T-helper 2 cell treated with Interferon-gamma antibody and Interleukin-4, amounts not matched to agents 5 μg/mL and 100 μg/mL, for 36 hours (primary cell): ENCODE results near the gene CCL13.
A peak's percentile ranks its signal among the peaks of the same experiment; 100 is the strongest.

ENCODE experiments used
- DNase-seq: peaks from one replicate; pipeline ENCODE4 v3.0.0; 2021; ENCODE audit warnings: low spot score
- H3K27ac Mint-ChIP-seq: one replicate; pipeline ENCODE4 v1.8.0; 2021; ENCODE audit warnings: mild to moderate bottlenecking, mixed read lengths
- H3K27me3 Mint-ChIP-seq: one replicate; pipeline ENCODE4 v1.8.0; 2021; ENCODE audit warnings: low read depth, mixed read lengths
- H3K36me3 Mint-ChIP-seq: one replicate; pipeline ENCODE4 v1.8.0; 2021; ENCODE audit warnings: low read depth, mixed read lengths
- H3K4me1 Mint-ChIP-seq: one replicate; pipeline ENCODE4 v1.8.0; 2021; ENCODE audit warnings: low read depth, mixed read lengths
- H3K4me3 Mint-ChIP-seq: one replicate; pipeline ENCODE4 v1.8.0; 2022; ENCODE audit warnings: mild to moderate bottlenecking, moderate library complexity, mixed read lengths
- H3K9me3 Mint-ChIP-seq: one replicate; pipeline ENCODE4 v1.8.0; 2021; ENCODE audit warnings: mixed read lengths

CCL13 gene

DNA sequence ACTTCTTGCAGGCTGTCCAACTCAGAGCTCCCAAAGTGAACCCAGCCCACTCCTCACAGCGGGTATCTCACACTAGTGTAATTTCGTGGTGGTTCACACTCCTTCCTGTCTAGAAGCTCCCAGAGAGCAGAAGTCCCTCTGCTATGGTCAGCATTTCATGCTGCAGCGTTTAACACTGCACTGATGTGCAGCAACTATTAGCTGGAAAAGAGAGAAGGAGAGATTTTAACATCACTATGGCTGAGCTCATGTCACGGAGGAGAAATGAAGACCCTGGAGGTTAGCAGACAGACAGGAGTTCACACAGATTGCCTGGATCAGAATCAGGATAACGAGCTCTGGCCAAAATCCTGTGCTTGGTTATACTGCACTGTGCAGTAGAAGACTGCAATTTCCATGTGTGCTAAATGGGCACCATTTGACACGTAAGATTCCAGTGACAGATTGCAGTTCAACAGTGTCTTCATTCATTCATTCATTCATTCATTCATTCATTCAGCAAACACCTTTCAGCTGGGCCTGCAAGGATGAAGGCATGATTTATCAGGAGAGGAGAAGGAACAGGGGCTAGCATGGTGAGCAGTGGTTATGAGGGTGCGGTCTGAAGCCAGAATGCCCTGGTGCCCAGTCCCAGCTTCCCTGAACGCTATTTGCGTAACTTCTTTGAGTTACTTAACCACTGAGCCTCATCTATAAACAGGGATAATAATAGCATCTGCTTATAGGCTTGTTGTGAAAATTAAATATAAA lies 12.1 kb downstream of the CCL13 start:
- Mint-ChIP-seq H3K27me3 (no peaks in the 10 kb centered on the region), H3K36me3 (no peaks in the 10 kb centered on the region), H3K27ac (no peak overlapping the region), H3K4me1 (peaks cover 57% of the 10 kb centered on the region), H3K9me3 (no peaks in the 10 kb centered on the region), H3K4me3 (no peak overlapping the region)
- no peak for DNase-seq

GRCh38 chr17:34368946-34369500 lies 12.7 kb downstream of the CCL13 start:
- H3K4me3 Mint-ChIP-seq = no peak overlapping the region
- DNase-seq = no peak
- no peaks in the 10 kb centered on the region for H3K27me3 Mint-ChIP-seq
- peaks cover 54% of the 10 kb centered on the region for H3K4me1 Mint-ChIP-seq
- H3K27ac Mint-ChIP-seq = no peak overlapping the region
- no peaks in the 10 kb centered on the region for H3K9me3 Mint-ChIP-seq
- H3K36me3 Mint-ChIP-seq = no peaks in the 10 kb centered on the region

DNA sequence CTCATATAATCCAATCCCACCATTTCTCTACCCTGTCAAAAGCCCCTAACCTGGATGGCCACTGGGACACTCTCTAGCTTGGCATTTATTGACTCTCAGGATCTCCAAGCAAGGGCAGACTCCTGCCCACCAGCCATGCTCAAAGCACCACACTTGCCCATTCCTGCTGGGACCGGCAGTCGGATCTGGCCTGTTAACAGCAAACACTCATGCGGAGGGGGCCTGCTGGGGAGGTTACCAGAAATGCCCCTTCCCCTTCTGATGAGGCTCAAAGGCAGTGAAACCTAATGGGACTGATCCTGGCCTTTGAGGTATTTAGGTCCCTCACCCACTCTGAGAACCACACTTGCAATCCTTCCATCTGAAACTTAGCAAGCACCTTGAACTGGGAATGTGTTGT lies 13.3 kb downstream of the CCL13 start:
- Mint-ChIP-seq H3K27me3 (no peaks in the 10 kb centered on the region), H3K36me3 (no peaks in the 10 kb centered on the region), H3K27ac (no peak overlapping the region), H3K4me3 (no peak overlapping the region), H3K4me1 (peaks cover 51% of the 10 kb centered on the region), H3K9me3 (no peaks in the 10 kb centered on the region)
- DNase-seq = no peak

DNA sequence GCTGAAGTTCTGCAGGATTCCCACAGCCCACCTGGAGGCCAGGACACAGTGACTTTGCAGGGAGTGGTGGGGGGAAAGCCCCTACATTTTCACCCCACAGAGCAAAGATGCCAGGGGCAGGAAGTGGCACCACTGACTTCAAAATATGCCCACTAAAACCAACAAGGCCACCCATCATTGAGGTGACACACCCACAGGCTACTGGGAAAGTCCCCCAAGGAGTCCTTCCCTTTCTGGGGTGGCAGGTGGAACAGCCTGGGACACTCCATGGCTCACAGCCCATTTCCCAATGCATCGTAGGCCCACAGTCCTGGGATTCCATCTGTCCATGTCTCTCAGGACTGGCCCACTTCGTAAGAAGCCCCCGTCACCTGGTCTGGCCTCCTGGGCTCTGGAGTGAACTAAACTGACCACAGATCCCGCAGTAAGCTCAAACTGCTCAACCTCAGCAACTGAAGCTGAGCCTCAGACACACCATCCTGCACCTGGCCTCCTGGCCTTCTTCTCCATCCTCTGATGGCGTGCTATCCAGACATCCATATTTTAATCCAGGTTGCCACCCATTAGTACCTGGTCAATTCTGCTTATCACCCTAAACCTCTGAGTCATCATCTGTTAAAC lies 14.2 kb downstream of the CCL13 start:
- no peak overlapping the region for H3K27ac Mint-ChIP-seq
- H3K4me1 Mint-ChIP-seq = peaks cover 42% of the 10 kb centered on the region
- H3K9me3 Mint-ChIP-seq = no peaks in the 10 kb centered on the region
- DNase-seq = no peak
- no peaks in the 10 kb centered on the region for H3K27me3 Mint-ChIP-seq
- no peaks in the 10 kb centered on the region for H3K36me3 Mint-ChIP-seq
- H3K4me3 Mint-ChIP-seq = peak overlapping the region; percentile 7

GRCh38 chr17:34370997-34371395 lies 14.7 kb downstream of the CCL13 start:
- no peaks in the 10 kb centered on the region for H3K27me3 Mint-ChIP-seq
- DNase-seq = no peak
- H3K27ac Mint-ChIP-seq = peak overlapping the region; percentile 26
- H3K9me3 Mint-ChIP-seq = no peaks in the 10 kb centered on the region
- H3K4me1 Mint-ChIP-seq = peaks cover 42% of the 10 kb centered on the region
- H3K36me3 Mint-ChIP-seq = peaks cover 2% of the 10 kb centered on the region
- peak overlapping the region; percentile 7 for H3K4me3 Mint-ChIP-seq

- no peak overlapping the region for H3K27ac Mint-ChIP-seq
- DNase-seq = no peak
- no peaks in the 10 kb centered on the region for H3K9me3 Mint-ChIP-seq
- H3K4me3 Mint-ChIP-seq = no peak overlapping the region
- H3K36me3 Mint-ChIP-seq = peaks cover 2% of the 10 kb centered on the region
- H3K4me1 Mint-ChIP-seq = peaks cover 38% of the 10 kb centered on the region
- no peaks in the 10 kb centered on the region for H3K27me3 Mint-ChIP-seq
Measured at GRCh38 chr17:34371405-34372100, 15.3 kb downstream of the CCL13 start.

- no peaks in the 10 kb centered on the region for H3K27me3 Mint-ChIP-seq
- no peak overlapping the region for H3K27ac Mint-ChIP-seq
- H3K36me3 Mint-ChIP-seq = peaks cover 2% of the 10 kb centered on the region
- no peaks in the 10 kb centered on the region for H3K9me3 Mint-ChIP-seq
- H3K4me1 Mint-ChIP-seq = peaks cover 53% of the 10 kb centered on the region
- H3K4me3 Mint-ChIP-seq = no peak overlapping the region
- DNase-seq = no peak
Measured at GRCh38 chr17:34374457-34374856, 18.2 kb downstream of the CCL13 start.

GRCh38 chr17:34375426-34375997 lies 19.2 kb downstream of the CCL13 start:
- H3K9me3 Mint-ChIP-seq = no peaks in the 10 kb centered on the region
- H3K4me1 Mint-ChIP-seq = peaks cover 55% of the 10 kb centered on the region
- DNase-seq = no peak
- peak overlapping the region; percentile 33 for H3K27ac Mint-ChIP-seq
- no peaks in the 10 kb centered on the region for H3K27me3 Mint-ChIP-seq
- H3K4me3 Mint-ChIP-seq = no peak overlapping the region
- peaks cover 2% of the 10 kb centered on the region for H3K36me3 Mint-ChIP-seq

GRCh38 chr17:34377078-34377823 lies 21.0 kb downstream of the CCL13 start:
- Mint-ChIP-seq H3K4me1 (peaks cover 57% of the 10 kb centered on the region), H3K36me3 (peaks cover 2% of the 10 kb centered on the region), H3K9me3 (no peaks in the 10 kb centered on the region), H3K27me3 (no peaks in the 10 kb centered on the region), H3K27ac (peak overlapping the region; percentile 51), H3K4me3 (peak overlapping the region; percentile 30)
- no peak for DNase-seq

GRCh38 chr17:34378664-34379101 lies 22.4 kb downstream of the CCL13 start:
- Mint-ChIP-seq H3K27me3 (no peaks in the 10 kb centered on the region), H3K27ac (peak overlapping the region; percentile 90), H3K9me3 (no peaks in the 10 kb centered on the region), H3K36me3 (peaks cover 2% of the 10 kb centered on the region), H3K4me3 (peak overlapping the region; percentile 83), H3K4me1 (peaks cover 68% of the 10 kb centered on the region)
- DNase-seq = peak; percentile 40

DNA sequence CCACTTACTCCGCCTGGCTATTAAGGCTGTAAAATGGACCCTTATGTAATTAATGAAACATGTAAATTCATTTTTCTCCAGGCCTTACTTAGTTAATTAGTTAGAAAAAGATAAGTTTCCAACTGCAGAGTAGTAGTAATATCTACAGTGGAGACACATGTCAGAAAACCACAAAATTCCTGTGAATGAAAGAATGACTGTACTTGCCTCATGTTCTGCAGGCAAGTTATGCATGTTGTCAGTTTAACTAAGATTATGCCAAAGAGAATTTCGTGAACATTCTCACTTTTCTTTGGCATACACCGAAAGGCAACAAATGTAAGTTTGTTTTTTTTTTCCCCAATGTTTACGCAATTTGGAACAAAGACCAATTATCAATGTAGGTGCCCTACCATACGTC lies 23.6 kb downstream of the CCL13 start:
- no peak for DNase-seq
- peak overlapping the region; percentile 83 for H3K4me3 Mint-ChIP-seq
- peaks cover 2% of the 10 kb centered on the region for H3K36me3 Mint-ChIP-seq
- no peaks in the 10 kb centered on the region for H3K9me3 Mint-ChIP-seq
- H3K27ac Mint-ChIP-seq = peak overlapping the region; percentile 90
- no peaks in the 10 kb centered on the region for H3K27me3 Mint-ChIP-seq
- peaks cover 77% of the 10 kb centered on the region for H3K4me1 Mint-ChIP-seq

DNA sequence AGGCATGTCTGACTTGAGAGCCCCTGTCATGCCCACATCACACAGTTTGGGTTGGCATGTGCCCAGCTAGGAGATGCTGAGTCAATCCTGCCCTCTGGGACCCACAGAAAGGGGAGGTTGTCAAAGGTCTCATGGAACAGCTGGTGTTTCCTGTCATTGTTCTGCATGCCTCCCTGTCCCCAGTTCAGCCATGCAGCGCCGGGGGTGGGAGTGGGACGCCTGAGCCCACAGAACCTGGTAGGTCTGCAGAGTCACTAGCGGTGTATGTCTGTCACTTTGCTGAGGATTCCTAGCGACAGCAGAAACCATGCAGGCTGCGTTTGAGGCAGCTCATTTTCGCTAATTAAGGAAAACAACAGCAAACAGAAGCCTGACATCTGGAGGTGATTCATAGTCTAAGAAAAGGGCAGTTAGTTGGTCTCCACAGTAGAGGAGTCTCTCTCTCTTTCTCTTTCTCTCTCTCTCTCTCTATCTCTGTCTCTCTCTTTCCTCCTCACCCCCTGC lies 26.4 kb downstream of the CCL13 start:
- Mint-ChIP-seq H3K36me3 (no peaks in the 10 kb centered on the region), H3K4me1 (peaks cover 83% of the 10 kb centered on the region), H3K4me3 (peak overlapping the region; percentile 72), H3K27me3 (no peaks in the 10 kb centered on the region), H3K9me3 (no peaks in the 10 kb centered on the region), H3K27ac (peak overlapping the region; percentile 88)
- DNase-seq = peak; percentile 62

DNA sequence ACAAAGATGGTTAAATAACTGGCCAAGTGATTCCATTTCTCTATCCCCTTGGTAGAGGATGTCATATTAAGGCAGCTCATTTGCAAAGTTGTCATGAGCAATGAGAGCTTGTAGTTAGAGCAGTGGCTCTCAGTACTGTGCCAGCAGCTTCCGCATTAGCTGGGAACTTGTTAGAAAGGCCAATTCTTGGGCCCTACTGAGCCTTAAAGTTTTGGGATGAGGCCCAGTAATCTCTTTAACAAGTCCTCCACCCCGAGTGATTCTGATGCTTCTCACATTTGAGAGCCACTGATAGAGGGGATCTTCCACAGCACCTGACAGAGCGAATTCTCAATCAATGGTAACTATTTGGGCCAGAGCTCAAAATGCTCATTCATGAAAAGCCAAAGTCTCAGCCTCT lies 26.9 kb downstream of the CCL13 start:
- Mint-ChIP-seq H3K36me3 (no peaks in the 10 kb centered on the region), H3K4me1 (peaks cover 83% of the 10 kb centered on the region), H3K9me3 (no peaks in the 10 kb centered on the region), H3K4me3 (peak overlapping the region; percentile 72), H3K27ac (peak overlapping the region; percentile 88), H3K27me3 (no peaks in the 10 kb centered on the region)
- no peak for DNase-seq
